GM21526 (cell line): Measurements from ENCODE around the gene YIPF2.

Source experiments
- ATAC-seq: cut with Tn5 transposase; IDR thresholded peaks from one replicate; pipeline ENCODE4 v1.9.1; 2021; ENCODE audit warnings: moderate library complexity; ENCODE audit not compliant: unreplicated experiment, low FRiP score

The YIPF2 gene

GRCh38 chr19:10913716-10914340 lies 14.6 kb downstream of the YIPF2 start:
- no peak for ATAC-seq

DNA sequence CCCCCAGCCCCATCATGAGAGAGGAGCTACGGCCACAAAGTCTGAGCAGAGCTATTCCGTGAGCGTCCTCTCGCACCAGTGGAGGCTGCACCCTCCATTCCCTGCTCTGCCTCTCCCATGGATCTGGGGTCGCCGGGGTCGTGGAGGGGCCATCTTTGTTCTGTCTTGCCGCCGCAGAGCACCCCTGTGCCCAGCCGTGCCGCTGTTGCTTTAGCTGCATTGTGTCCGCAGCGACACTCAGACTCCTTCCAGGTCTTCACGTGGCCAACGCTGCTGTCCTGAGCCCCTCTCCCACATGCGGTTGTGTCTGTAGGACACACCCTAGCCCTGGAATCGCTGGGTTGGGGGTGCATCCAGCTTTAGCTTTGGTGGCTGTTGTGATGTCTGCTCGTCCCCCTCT lies 15.8 kb downstream of the YIPF2 start:
- no peak for ATAC-seq

- no peak for ATAC-seq
These were observed 16.7 kb downstream of the YIPF2 start for GRCh38 chr19:10911579-10912363.

GRCh38 chr19:10908380-10908960 lies 20.0 kb downstream of the YIPF2 start:
- no peak for ATAC-seq

DNA sequence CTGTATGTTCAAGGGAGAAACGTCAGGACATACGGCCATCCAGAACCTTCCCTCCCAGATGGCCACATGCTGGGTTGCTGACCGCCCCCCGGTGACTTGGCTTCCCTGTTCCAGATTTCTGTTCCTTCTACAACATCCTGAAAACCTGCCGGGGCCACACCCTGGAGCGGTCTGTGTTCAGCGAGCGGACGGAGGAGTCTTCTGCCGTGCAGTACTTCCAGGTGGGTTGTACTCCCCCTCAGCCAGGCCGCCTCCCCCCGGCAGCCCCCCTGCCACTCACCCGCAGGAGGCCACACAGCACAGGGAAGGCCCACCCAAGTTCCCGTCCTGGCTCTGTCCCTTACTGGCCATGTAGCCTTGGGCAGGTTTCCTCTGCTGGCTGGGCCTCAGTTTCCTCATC lies 20.5 kb downstream of the YIPF2 start:
- ATAC-seq = no peak

GRCh38 chr19:10899151-10899653 lies 29.2 kb downstream of the YIPF2 start:
- ATAC-seq = no peak

GRCh38 chr19:10898633-10899032 lies 29.8 kb downstream of the YIPF2 start:
- ATAC-seq = no peak

DNA sequence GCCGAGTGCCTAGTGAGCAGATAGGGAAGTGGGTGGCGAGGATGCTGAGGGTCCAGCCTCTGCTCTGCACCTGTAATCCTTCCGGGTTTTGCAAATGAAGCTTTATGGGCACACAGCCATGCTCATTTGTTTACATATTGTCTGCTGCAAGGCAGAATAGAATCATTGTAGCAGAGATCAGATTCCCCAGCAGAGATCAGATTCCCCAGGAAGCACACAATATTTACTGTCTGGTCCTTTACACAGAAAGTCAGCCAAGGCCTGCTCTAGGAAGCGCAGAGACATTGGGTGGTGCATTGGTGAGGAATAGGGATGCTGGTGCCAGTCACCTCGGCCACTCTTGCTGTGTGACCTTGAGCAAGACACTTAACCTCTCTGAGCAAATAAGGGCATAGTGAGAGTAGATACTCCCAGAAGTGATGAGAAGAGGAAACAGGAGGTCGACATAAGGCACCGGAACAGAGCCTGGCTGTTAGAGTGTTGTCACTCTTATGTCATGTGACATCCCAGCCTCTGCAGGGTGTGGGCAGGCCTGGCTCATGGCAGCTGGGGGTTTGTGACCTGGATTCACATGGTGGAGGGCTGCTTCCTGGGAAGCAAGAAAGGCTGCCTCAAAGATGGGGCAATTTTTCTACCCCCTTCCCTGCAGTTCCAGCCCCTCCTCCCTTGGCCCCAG lies 31.4 kb downstream of the YIPF2 start:
- ATAC-seq = no peak

DNA sequence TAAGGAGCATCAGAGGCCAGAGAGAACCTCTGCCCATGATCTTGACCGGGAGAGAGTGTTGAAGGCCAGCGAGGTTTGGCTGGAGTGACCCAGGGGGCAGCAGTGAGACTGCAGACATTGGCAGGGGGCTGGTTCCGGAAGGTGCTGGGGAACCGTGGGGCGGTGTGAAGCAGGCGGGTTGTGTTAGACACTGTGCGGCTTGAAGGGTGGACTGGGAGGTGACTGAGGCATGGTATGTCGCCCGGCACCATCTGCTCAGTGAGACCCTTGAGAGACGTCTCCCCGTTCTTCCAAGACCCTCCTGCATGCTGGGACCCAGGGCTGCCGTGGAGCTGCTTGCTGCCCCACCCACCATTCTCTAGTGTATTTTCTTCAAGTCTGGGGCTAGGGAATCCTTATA lies 32.5 kb downstream of the YIPF2 start:
- no peak for ATAC-seq

- no peak for ATAC-seq
These were observed 33.1 kb downstream of the YIPF2 start for GRCh38 chr19:10895363-10895762.

DNA sequence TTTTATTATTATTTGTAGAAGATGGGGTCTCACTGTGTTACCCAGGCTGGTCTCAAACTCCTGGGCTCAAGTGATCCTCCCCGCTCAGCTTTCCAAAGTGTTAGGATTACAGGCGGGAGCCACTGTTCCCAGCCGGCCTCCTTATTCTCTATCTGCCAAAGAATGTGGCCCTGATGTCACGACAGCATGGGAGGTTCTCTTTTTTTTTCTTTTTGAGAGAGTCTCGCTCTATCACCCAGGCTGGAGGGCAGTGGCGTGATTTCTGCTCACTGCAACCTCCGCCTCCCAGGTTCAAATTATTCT lies 33.6 kb downstream of the YIPF2 start:
- ATAC-seq = no peak

DNA sequence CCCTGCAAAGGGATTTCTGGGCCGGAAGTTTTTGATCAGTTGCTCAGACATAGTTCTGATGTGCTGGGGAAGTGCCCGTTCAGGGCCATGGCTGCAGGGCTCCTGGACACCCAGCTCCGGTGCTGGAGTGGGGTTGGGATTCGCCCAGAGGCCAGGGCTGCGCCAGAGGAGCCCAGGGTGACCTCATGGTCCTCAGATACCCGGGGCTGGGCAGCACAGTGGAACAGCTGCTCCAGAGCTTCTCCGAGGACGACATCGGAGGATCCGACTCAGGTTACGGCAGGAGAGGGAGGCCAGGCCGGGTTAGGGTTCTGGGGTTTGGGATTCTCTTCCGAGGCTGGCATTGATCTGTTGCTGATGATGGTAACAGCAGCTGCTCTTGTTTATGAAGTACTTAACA lies 36.2 kb downstream of the YIPF2 start:
- ATAC-seq = no peak

- no peak for ATAC-seq
These were observed 36.9 kb downstream of the YIPF2 start for GRCh38 chr19:10891405-10892086.

DNA sequence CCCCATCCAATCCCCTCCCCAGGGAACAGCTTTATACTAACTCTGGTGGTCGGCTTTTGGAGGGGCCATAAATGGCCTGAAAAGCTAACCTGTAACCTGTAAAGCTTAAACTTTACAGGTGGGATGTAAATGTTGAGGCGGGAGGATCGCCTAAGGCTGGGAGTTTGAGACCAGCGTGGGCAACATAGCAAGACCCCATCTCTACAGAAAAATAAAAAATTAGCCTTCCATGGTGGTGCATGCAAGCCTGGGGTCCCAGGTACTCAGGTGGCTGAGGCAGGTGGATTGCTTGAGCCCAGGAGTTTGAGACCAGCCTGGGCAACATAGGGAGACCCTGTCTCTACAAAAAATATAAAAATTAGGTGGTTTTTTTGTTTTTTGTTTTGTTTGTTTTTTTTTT lies 38.6 kb downstream of the YIPF2 start:
- ATAC-seq = no peak

DNA sequence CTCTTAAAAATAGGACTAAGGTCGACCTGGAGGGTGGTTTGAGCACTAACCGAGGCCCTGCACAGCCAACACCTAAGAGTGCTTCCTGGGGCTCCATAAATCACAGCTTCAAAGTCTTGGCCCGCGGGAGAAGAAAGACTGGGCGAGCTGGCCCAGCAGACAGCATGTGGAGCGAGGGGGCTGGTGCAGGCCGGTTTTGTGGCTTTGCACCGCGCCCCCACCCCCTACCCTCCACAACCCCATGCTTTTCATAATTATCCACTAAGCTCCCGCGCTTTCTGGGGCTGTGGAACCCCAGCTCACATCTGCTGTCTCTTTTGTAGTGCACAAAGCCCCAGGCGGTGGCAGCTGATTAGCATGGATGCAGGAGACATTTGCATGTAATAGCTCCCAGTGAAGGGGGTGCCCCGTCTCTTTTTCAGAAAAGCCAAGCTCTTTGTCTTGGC lies 40.0 kb downstream of the YIPF2 start:
- no peak for ATAC-seq

GRCh38 chr19:10887616-10888367 lies 40.6 kb downstream of the YIPF2 start:
- no peak for ATAC-seq

- ATAC-seq = no peak
These were observed 43.0 kb downstream of the YIPF2 start for GRCh38 chr19:10885201-10886169.

- ATAC-seq = no peak
These were observed 44.2 kb downstream of the YIPF2 start for GRCh38 chr19:10884274-10884673.

DNA sequence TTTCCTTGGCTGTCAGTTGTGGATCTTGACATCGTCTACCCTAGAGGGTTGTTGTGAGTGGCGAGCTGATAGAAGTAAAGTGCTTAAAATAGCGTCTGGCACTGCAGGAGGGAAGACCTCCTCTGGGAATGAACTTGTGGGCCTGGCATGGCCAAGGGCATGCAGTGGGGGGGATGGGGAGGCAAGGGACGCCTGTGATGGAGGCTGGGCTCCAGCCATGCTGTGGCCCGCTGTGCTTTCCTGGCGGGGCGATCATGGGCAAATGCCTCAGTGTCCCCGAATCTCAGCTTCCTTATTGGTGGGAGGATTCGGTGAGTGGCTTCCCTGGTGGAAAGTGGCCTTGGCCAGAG lies 46.4 kb downstream of the YIPF2 start:
- no peak for ATAC-seq
